Fibroblast of skin of left biceps (primary cell): Measurements from ENCODE around the gene CXCR3.
"Not testable (repeated sequence)": the region's sequence is repeated elsewhere in the genome, so short reads cannot be mapped to it uniquely, and the experiment has no call there.

Experiments used
- DNase-seq, 2 experiments: peaks; one replicate each; pipeline ENCODE4 v3.0.0-alpha.2; 2013; ENCODE audit warnings: low read depth in 2 of 2

The CXCR3 gene

GRCh38 chrX:71636438-71637252 is 18.3 kb upstream of the CXCR3 start:
- no peak for DNase-seq

GRCh38 chrX:71634366-71634765 is 16.1 kb upstream of the CXCR3 start:
- no peak for DNase-seq

GRCh38 chrX:71632923-71633657 is 14.8 kb upstream of the CXCR3 start:
- DNase-seq: no peak

- DNase-seq: no peak
Measured at GRCh38 chrX:71629467-71629866, 11.2 kb upstream of the CXCR3 start.

GRCh38 chrX:71627588-71628404 is 9.5 kb upstream of the CXCR3 start:
- DNase-seq: no peak

GRCh38 chrX:71626576-71626975 is 8.3 kb upstream of the CXCR3 start:
- DNase-seq: no peak

GRCh38 chrX:71625471-71625870 is 7.2 kb upstream of the CXCR3 start:
- no peak for DNase-seq

- no peak for DNase-seq
Measured at GRCh38 chrX:71623714-71624113, 5.4 kb upstream of the CXCR3 start.

GRCh38 chrX:71622576-71623450 is 4.5 kb upstream of the CXCR3 start:
- DNase-seq: peak; percentile 23 to 28

GRCh38 chrX:71622032-71622575 is 3.8 kb upstream of the CXCR3 start:
- no peak for DNase-seq

- DNase-seq: no peak
Measured at GRCh38 chrX:71621603-71622002, 3.3 kb upstream of the CXCR3 start.

GRCh38 chrX:71619986-71620385 is 1.7 kb upstream of the CXCR3 start:
- DNase-seq: no peak

GRCh38 chrX:71619193-71619592 is 882 bp upstream of the CXCR3 start:
- DNase-seq: no peak

GRCh38 chrX:71618787-71619186 is 476 bp upstream of the CXCR3 start:
- DNase-seq: no peak

- DNase-seq: no peak
Measured at GRCh38 chrX:71617742-71618141, 569 bp downstream of the CXCR3 start.

GRCh38 chrX:71616672-71617529 is 1.4 kb downstream of the CXCR3 start:
- no peak for DNase-seq

GRCh38 chrX:71615954-71616353 is 2.4 kb downstream of the CXCR3 start:
- DNase-seq: no peak

- DNase-seq: no peak
Measured at GRCh38 chrX:71615056-71615455, 3.3 kb downstream of the CXCR3 start.

- DNase-seq: no peak
Measured at GRCh38 chrX:71612256-71612655, 6.1 kb downstream of the CXCR3 start.

- DNase-seq: not testable (repeated sequence)
Measured at GRCh38 chrX:71611736-71612135, 6.6 kb downstream of the CXCR3 start.
